ENCODE results near the gene PTGER4. TPM values are rescaled to one million over a fixed set of nuclear protein-coding genes. Genes with fewer than 3 reads are reported as not detected.

PTGER4 gene
- total RNA-seq, 3 donors from 2014 or later: 38.5 to 58.4 (median 50.8) TPM

- H3K36me3 ChIP-seq (ENCODE audit: low read depth): no peaks in the 10 kb centered on the region
- ATAC-seq: no peak
- H3K9me3 ChIP-seq: no peaks in the 10 kb centered on the region
- peaks cover 14% of the 10 kb centered on the region for H3K4me1 ChIP-seq (ENCODE audit: low read depth)
- TF ChIP-seq CTCF (IDR thresholded peaks at IDR 0.05): no peak
- no peak overlapping the region for H3K4me3 ChIP-seq
- intact Hi-C loops (cut with DNase I, micrococcal nuclease): no loop called here
- no peak for DNase-seq
Measured at GRCh38 chr5:40678460-40679147, 1.1 kb upstream of the PTGER4 start.

- intact Hi-C loops (cut with DNase I, micrococcal nuclease): no loop called here
- Histone ChIP-seq H3K4me1 (ENCODE audit: low read depth) (peaks cover 14% of the 10 kb centered on the region), H3K9me3 (no peaks in the 10 kb centered on the region), H3K36me3 (ENCODE audit: low read depth) (no peaks in the 10 kb centered on the region), H3K4me3 (peak overlapping the region; percentile 58)
- DNase-seq (peak; percentile 96 to 97 (median 96)), ATAC-seq (peak; percentile 85)
- no peak for TF ChIP-seq CTCF (IDR thresholded peaks at IDR 0.05)
Measured at GRCh38 chr5:40679148-40679912, 385 bp upstream of the PTGER4 start.

GRCh38 chr5:40680741-40681362, 1.1 kb downstream of the PTGER4 start:
- peak; percentile 0 for ATAC-seq
- intact Hi-C loops (cut with DNase I, micrococcal nuclease): loop anchor here (10.0 kb wide), 2 partner anchors 736 to 966 kb away; no protein-coding TSS in a partner anchor
- H3K4me1 ChIP-seq (ENCODE audit: low read depth): peaks cover 18% of the 10 kb centered on the region
- DNase-seq: peak; percentile 63 to 68 (median 67)
- no peak for TF ChIP-seq CTCF (IDR thresholded peaks at IDR 0.05)
- no peaks in the 10 kb centered on the region for H3K9me3 ChIP-seq
- peak overlapping the region; percentile 58 for H3K4me3 ChIP-seq
- no peaks in the 10 kb centered on the region for H3K36me3 ChIP-seq (ENCODE audit: low read depth)

GRCh38 chr5:40681363-40682153, 1.8 kb downstream of the PTGER4 start:
- ATAC-seq (peak; percentile 10), DNase-seq (peak; percentile 57 to 77 (median 67))
- no peaks in the 10 kb centered on the region for H3K36me3 ChIP-seq (ENCODE audit: low read depth)
- H3K9me3 ChIP-seq: no peaks in the 10 kb centered on the region
- peaks cover 22% of the 10 kb centered on the region for H3K4me1 ChIP-seq (ENCODE audit: low read depth)
- H3K4me3 ChIP-seq: peak overlapping the region; percentile 58
- intact Hi-C loops (cut with DNase I, micrococcal nuclease): loop anchor here (10.0 kb wide), 2 partner anchors 737 to 967 kb away; no protein-coding TSS in a partner anchor
- TF ChIP-seq CTCF (IDR thresholded peaks at IDR 0.05): no peak

Measured in mucosa of descending colon (tissue), 3 donors.